Metanephros (tissue), 1 donor: ENCODE results near the gene DOK7. TPM values are rescaled to one million over a fixed set of nuclear protein-coding genes. Genes with fewer than 3 reads are reported as not detected.

Experiments
- total RNA-seq: library from RNA; depleted of rRNA; stranded (reverse); fragments of >200 nt; gene quantifications from one replicate; pipeline ENCODE4 v1.2.3, GENCODE V29; 2014

The DOK7 gene
- 2.0 TPM for total RNA-seq

DNA sequence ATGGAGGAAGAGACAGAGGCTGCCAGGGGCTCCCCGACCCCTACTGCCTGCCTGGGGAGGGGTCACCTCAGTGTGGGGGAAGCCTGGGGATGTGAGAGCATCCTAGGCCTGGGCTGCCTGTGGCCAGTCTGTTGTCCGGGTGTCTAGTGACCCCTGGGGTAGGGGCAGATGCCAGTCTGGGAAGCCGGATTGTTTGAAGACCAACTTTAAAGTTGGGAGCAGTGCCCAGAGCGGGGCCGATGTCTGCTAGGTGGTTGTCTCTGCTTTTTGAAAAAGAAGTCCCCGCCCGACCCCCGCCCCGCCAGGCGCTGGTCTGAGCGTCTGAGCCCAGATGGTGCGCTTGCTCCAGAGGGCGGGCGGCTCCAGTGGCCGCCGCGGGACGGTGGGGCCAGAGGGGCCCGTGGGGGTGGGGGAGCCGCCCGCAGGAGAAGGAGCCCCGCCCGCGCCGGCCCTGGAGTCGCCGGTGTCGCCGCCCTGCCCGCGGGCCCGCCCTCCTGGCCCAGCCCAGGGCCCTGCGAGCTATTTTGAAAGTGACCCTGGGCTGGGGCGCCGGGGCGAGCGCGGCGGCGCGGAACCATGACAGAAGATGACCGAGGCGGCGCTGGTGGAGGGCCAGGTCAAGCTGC lies at the start of gene DOK7:
TSS of gene DOK7 (plus strand) at position 517 of the 626 bp plus-strand sequence. CDS start at position 587, 70 bp downstream.

DNA sequence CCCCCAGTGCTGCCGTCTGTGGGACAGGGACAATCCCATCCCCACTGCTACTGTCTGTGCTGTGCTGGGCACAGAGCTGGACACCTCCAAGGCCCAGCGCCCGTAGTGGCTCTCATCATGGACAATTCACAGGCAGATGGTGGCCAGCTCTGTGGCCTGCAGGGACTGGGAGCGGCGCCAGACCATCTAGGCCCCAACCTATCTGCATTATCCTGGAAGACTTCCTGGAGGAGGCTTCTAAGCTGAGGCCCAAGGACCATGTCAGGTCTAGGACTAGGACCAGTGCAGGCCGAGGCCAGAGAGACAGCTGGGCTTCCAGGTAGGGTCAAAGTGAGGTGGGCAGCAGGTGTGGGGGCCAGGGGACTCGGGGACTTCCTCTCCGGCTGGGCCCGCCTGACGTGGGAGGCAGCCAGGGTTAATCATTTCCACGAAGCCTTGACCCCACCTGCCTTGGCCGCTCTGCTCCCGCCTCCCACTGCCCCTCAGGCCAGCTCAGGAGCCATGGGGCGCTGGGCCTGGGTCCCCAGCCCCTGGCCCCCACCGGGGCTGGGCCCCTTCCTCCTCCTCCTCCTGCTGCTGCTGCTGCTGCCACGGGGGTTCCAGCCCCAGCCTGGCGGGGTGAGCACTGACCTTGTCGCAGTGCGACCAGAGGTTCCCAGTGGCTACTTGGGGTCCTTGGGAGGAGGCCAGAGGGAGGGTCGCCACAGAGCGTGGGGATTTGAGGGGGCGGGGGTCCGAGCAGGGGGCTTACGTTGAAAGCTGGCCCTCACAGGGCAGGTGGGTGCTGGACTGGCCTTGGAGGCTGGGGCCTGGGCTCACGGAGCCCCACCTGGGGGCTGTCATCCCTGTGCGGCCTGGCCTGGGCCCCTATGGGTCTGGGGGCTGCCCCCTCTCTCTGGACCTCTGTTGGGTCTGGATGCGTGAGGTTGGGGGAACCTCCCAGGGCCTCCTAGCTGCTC lies 21.3 kb upstream of the DOK7 start, which contains the start of gene HGFAC:
TSS of gene HGFAC (plus strand) at position 468 of the 959 bp plus-strand sequence. CDS start at position 502, 34 bp downstream.

GRCh38 chr4:3531879-3532750 lies 69.0 kb downstream of the DOK7 start, which contains the start of gene LRPAP1:
TSS of gene LRPAP1 (minus strand) at chr4:3532422. CDS start at chr4:3532412, 10 bp downstream.

Other genes starting within 250 kb of the DOK7 start
- gene MSANTD1, start 214.1 kb upstream of the DOK7 start, total RNA-seq = 0.99 TPM
- 75.4 TPM for gene RGS12, start 170.3 kb upstream of the DOK7 start, total RNA-seq
- gene HGFAC, start 21.3 kb upstream of the DOK7 start, total RNA-seq = 1.3 TPM
- 195 TPM for gene LRPAP1, start 69.1 kb downstream of the DOK7 start, total RNA-seq